ENCODE measurements around the gene EZH2.

EZH2 gene

DNA sequence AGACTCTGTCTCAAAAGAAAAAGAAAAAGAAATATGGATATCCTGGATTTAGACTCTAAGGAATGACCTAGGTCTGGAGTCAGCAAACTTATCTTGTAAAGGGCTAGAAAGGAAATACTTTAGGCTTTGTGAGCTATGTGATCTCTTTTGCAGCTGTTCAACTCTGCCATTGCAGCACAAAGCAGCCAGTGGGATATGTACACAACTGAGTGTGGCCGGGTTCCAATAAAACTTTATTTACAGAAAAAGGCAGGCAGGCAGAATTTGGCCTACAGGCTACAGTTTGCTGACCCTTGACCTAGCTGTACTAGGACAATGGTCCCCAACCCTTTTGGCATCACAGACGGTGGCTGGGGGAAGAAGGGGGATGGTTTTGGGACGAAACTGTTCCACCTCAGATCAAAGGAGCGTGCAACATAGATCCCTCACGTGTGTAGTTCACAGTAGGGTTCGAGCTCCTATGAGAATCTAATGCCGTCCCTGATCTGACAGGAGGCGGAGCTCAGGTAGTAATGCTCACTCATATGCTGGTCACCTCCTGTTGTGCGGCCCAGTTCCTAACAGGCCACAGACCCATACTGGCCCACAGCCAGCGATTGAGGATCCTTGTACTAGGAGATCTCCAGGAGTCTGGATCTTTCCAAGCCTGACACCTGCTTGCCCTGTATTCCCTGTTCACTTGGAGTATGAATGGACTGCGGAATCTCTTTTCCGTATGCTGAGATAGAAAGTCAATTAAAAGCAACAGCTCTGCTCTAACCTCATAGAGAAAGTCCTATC is 122.4 kb downstream of the EZH2 start:
- no peak for DNase-seq
